Raji (cell line): ENCODE measurements around the gene PDE6A.

ENCODE experiments used
- POLR2A ChIP-seq: IDR thresholded peaks from 2 replicates; pipeline ENCODE4 v1.6.1; 2011; ENCODE audit warnings: low read depth, low read length, control low read depth; ENCODE audit not compliant: insufficient read depth

The PDE6A gene

DNA sequence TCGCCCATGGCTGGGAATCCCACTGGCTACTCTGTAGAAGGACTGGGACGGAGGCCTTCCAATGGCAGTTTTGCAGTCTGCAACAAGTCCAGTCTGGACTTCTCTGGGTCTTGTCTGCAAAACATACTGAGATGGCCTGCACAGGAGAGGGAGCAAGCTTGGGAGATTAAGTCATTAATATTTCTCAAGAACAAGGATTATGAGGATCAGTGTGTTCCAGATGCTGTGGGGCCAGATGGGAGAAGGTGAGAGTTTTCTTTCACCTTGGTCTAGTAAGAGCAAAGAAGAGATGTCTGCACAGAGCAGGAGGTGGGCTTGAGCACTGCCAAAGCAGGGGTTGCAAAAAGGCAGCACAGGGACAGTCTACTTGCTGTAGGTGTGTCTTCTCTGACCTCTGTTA is at the start of gene PDE6A:
Gene PDE6A, minus strand, starts transcription at position 128 of the 400 bp plus-strand sequence. Its CDS starts 120 bp downstream, at position 8.
- no peak for TF ChIP-seq POLR2A

- no peak for TF ChIP-seq POLR2A
Measured at GRCh38 chr5:149993471-149993870, 48.9 kb upstream of the PDE6A start.

DNA sequence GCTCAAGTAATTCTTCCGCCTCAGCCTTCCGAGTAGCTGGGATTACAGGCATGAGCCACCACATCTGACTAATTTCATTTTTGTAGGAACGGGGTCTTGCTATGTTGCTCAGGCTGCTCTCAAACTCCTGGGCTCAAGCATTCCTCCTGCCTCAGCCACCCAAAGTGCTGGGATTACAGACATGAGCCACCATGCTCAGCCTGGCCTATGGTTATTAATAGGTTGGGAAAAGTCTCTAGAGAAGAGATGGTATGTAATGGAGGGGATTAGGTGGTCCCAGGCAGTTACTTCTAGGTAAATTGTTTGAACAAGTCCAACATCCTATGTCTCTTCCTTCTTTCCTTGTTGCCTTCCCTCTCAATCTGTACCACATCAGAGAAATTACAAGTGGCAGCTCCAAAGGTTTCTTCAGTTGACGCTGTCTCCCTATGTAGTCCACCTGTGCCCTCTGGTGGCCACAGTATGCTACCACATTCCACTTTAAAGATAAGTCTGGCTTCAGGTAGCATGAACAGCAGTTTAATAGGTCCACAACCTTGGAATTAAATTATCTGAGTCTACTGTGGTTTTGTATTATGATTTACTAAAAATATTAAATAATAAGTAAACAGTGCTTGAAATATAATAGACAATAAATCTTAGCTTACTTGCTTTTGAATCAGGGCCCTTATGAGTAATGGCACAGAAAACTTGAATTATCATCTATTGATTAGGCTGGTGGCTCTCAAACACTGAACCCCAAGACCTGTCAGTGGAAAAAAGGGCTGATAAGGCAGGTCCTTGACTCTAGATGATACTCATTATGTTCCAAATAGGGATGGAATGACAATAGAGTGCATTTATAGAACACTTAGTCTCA is 46.2 kb upstream of the PDE6A start:
- TF ChIP-seq POLR2A: no peak

DNA sequence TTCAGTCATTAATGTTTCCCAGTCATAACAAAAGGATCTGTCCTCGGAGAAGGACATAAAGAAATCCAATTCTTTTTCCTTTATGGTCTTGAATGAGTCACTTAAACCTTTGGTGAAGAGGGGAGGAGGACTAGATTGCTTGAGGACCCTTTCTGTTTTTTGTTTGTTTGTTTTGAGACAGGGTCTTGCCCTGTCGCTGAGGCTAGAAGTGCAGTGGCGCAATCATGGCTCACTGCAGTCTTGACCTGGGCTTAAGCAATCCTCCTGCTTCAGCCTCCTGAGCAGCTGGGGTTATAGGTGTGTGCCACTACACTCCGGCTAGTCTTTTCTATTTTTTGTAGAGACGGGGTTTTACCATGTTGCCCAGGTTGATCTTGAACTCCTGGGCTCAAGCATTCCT is 43.5 kb upstream of the PDE6A start:
- TF ChIP-seq POLR2A: no peak

DNA sequence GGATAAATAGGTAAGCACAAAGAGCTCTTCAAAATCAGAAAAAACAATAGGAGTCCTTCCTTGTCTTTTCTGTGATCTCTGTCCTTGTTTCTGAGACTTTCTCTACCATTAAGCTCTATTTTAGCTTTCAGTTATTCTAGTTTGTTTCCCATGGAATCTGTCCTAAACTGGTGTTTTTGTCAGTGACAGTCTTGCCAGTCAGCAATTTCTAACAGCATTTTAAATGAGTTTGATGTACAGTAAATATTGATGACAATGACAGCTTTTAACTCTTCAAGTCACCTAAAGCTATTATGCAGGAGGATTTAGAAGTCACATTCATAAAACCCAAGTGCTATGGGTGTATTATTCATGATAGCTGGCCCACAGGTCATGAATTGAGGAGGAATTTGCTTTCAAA is 37.9 kb upstream of the PDE6A start:
- no peak for TF ChIP-seq POLR2A

DNA sequence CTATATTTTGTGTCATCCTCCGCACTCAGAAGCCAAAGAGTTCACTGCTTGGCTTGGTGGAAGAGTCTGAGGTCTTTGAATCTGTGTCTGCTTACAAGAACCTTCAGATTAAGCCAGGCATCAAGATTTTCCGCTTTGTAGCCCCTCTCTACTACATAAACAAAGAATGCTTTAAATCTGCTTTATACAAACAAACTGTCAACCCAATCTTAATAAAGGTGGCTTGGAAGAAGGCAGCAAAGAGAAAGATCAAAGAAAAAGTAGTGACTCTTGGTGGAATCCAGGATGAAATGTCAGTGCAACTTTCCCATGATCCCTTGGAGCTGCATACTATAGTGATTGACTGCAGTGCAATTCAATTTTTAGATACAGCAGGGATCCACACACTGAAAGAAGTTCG is 36.6 kb upstream of the PDE6A start:
- TF ChIP-seq POLR2A: no peak

GRCh38 chr5:149979896-149980295 is 35.3 kb upstream of the PDE6A start:
- TF ChIP-seq POLR2A: no peak

DNA sequence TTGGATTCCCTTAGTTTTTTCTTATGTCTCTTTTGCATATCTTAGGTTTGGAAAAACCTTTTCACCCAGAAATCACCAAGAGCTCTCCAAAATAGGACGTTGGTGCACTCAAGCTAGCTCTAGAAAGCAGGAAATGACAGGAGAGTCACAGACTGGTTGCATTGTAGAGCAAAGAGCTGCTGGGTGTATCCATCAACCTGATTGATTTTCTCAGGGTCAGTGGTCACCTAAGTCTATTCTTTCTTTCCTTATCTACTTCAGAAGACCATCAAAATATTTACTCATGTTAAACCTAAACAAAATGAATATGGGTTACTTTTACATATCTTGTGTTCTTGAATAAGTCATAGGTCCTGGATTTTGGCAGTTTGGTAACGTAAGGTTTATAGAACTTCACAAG is 30.8 kb upstream of the PDE6A start:
- TF ChIP-seq POLR2A: no peak

DNA sequence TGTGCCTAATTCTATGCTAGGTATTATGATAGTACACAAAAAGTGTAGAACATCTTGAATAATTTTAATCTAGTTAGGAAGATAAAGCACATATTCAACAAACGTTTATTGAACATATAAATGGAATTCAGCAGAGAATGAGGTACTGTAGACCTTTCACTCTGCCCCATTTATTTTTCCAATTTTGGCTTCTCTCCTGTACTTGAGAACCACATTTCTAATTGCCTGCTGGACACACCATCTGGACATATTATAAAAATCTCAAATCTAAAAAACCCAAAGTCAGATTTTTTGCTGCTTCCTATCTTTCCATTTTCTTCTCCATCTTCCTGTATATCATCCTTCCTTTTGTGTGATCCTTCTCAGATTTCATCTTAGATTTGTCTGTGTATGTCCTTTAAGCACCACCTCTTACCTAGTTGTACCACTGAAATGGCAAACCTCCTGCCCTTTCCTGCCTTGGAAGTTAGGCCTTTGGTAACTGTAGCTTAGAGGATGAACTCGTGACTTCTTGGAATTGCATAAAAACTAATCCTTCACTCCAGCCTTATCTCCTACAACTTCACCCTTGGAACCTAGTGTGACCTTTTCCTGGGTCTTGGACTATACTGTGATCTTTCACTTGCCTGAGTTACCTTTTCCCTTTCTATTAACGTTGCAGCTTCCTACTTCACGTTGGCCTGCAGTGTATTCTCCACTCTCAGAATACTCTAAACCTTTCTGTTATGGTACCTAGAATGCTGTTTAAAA is 24.8 kb upstream of the PDE6A start:
- TF ChIP-seq POLR2A: no peak

DNA sequence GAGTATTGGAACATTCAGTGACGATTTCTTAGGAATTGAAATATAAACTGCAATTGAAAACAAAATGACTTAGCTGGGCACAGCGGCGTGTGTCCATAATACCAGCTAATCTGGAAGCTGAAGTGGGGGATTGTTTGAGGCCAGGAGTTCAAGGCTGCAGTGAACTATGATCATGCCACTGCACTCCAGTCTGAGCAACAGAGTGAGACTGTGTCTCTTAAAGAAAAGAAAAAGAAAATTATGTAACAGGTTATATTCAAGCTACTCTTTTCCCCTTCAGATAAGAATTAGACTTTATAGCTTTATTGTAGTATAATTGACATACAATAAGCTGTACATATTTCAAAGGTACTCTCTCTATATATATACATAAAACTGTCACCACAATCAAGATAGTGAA is 22.4 kb upstream of the PDE6A start:
- no peak for TF ChIP-seq POLR2A

GRCh38 chr5:149963729-149964128 is 19.1 kb upstream of the PDE6A start:
- TF ChIP-seq POLR2A: no peak

DNA sequence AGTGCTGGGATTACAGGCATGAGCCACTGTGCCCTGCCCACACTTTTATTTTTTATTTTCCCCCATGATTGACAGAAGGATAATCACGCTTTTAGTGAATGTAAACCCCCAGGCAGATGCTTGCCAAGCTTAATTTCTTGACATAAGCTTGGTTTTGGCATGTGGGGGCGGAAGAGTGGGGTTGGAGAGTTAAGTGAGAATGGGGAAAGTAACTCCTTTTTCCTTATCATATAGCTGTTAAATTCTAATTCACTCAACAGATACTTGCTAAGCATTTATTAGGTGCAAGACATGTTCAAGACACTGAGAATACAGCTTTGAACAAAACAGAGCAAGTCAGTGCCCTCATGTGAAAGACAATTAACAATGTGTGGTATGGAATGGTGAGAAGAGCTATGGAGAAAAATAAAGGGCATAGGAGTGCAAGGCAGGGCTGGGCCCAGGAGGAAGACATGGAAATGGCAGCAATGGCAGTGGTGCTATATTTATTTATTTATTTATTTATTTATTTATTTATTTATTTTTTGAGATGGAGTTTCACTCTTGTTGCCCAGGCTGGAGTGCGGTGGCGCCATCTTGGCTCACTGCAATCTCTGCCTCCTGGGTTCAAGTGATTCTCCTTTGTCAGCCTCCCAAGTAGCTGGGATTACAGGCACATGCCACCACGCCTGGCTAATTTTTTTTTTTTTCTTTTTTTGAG is 18.2 kb upstream of the PDE6A start:
- no peak for TF ChIP-seq POLR2A

DNA sequence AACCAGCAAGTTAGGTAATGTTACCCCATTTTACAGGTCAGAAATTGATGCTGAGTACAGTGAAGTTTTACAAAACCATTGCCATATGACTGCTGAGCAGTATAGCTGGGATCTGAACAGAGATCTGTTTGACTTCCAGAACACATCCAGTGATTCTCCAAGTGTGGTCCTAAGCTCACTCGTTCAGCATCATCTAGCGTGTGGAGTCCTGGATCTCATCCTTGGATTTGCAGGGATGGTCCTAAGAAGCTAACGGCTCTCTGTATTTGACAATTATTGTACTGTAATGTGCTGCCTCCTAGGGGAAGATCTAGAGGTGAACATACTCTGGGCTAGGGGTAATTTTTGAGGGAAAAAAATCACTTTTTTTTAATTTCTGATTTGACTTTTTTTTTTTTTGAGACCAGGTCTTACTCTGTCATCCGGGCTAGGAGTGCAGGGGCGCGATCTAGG is 17.4 kb upstream of the PDE6A start:
- TF ChIP-seq POLR2A: no peak

- no peak for TF ChIP-seq POLR2A
Measured at GRCh38 chr5:149961186-149961685, 16.6 kb upstream of the PDE6A start.
